Adipocyte (in vitro differentiated cells): ENCODE measurements around the gene DLGAP3.

Source experiments
- DNase-seq: peaks from one replicate; pipeline ENCODE4 v3.0.0-alpha.2; 2015; ENCODE audit warnings: low read depth
- H3K27me3 ChIP-seq: replicated peaks from 2 replicates; pipeline ENCODE4 v1.7.0; 2013; ENCODE audit warnings: mild to moderate bottlenecking, low read length, moderate library complexity; ENCODE audit not compliant: control insufficient read depth, insufficient read depth
- H3K36me3 ChIP-seq: 2 replicates; pipeline ENCODE4 v1.7.0; 2013; ENCODE audit warnings: low read length, mild to moderate bottlenecking, moderate library complexity; ENCODE audit not compliant: control insufficient read depth, insufficient read depth, severe bottlenecking
- H3K4me1 ChIP-seq: 2 replicates; pipeline ENCODE4 v1.7.0; 2013; ENCODE audit warnings: mild to moderate bottlenecking, low read length, moderate library complexity; ENCODE audit not compliant: control insufficient read depth, insufficient read depth
- H3K4me3 ChIP-seq: 2 replicates; pipeline ENCODE4 v1.7.0; 2013; ENCODE audit warnings: mild to moderate bottlenecking, low read length, moderate library complexity
- H3K9ac ChIP-seq: 2 replicates; pipeline ENCODE4 v1.7.0; 2013; ENCODE audit warnings: mild to moderate bottlenecking, low read length, moderate library complexity
- H3K9me3 ChIP-seq: 2 replicates; pipeline ENCODE4 v1.7.0; 2013; ENCODE audit warnings: mild to moderate bottlenecking, low read length, moderate library complexity; ENCODE audit not compliant: control insufficient read depth

The DLGAP3 gene

DNA sequence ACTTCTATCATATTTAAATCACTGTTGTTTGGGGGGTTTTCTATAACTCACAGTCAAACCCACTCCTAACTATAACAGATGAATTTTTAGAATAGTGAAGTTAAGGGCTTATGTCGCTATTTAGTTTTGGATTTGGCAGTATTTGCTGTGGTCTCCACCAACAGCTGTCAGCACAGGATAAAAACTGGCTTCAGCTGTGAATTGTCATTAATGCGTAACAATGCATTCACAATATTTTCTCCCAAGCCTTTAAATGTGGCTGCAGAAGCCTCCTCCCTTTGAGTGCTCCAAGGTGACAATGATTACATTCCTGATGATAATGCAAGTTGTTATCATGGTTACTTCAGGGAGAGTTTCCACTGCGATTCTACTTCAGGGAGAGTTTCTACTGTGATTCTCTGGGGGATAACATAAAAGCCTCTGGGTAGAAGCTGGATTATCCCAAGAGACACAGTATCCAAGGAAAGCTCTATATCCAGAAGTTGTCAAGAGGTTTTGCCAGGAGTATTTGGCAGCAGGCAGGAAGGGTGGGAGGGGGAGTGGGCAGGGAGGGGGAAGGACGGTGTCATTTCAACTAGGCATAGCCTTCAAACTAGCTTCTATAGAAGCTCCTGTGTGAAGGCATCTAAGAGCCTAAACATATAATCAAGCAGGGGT is 55.0 kb downstream of the DLGAP3 start:
- no peak for DNase-seq
- no peaks in the 10 kb centered on the region for H3K4me1 ChIP-seq
- H3K9ac ChIP-seq = no peak overlapping the region
- peaks cover 70% of the 10 kb centered on the region for H3K27me3 ChIP-seq
- peaks cover 4% of the 10 kb centered on the region for H3K9me3 ChIP-seq
- H3K36me3 ChIP-seq = no peaks in the 10 kb centered on the region
- no peak overlapping the region for H3K4me3 ChIP-seq

DNA sequence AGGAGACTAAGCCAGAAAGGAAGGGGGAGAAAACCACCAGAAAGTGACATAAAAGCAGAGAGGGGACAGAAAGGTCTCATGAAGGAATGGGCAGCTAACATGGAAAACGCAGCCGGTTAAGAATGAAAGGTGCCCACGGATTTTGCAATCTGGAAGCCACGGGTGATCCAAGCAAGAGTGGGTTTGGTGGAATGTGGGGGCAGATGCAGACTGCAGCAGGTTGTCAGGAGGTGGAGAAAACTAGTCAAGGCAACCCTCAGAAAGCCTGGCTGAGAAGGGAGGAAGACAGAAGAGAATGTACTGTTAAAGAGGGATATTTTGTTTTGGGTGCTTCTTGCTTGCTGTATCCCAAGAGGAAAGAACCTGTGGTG is 57.3 kb downstream of the DLGAP3 start:
- no peaks in the 10 kb centered on the region for H3K4me1 ChIP-seq

DNA sequence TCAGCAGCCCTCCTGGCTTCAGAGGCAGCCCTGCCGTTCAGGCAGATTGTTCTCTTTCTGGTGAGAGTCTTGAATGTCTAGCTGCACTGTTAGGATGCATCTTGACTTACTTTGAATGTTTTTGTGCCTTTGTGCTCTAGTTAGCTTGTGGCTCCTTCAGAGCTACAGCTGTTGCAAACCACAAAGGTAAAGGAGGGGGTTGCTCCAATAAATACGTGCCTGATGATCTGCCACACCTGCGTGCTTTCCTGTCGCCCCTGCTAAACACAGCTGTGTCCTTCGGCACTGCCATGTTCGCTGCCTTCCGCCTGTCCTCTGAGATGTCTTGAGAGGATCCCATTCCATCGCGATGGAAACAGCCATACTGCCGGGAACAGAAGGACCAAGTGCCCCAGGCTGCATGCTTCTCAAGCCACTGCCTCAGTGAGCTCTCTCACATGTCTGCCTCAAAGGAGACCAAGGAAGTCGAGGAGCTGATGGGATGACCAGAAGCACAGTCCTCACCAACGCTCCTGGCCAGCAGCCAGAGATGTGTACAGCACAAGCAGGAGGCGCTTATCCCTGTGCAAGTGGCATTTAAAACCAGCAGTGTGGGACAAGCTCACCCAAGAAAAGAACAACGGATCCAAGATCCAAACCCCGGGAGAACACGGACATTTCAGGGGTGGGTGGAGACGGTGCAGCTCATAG is 57.9 kb downstream of the DLGAP3 start:
- no peak for DNase-seq
- H3K36me3 ChIP-seq = no peaks in the 10 kb centered on the region
- peaks cover 4% of the 10 kb centered on the region for H3K9me3 ChIP-seq
- no peak overlapping the region for H3K4me3 ChIP-seq
- no peaks in the 10 kb centered on the region for H3K4me1 ChIP-seq
- no peak overlapping the region for H3K9ac ChIP-seq
- H3K27me3 ChIP-seq = peaks cover 75% of the 10 kb centered on the region

More for the DNA sequence above, 57.3 kb downstream of the DLGAP3 start:
- peaks cover 4% of the 10 kb centered on the region for H3K9me3 ChIP-seq
- H3K36me3 ChIP-seq = no peaks in the 10 kb centered on the region
- H3K27me3 ChIP-seq = peaks cover 75% of the 10 kb centered on the region
- DNase-seq = no peak
- no peak overlapping the region for H3K9ac ChIP-seq
- no peak overlapping the region for H3K4me3 ChIP-seq

DNA sequence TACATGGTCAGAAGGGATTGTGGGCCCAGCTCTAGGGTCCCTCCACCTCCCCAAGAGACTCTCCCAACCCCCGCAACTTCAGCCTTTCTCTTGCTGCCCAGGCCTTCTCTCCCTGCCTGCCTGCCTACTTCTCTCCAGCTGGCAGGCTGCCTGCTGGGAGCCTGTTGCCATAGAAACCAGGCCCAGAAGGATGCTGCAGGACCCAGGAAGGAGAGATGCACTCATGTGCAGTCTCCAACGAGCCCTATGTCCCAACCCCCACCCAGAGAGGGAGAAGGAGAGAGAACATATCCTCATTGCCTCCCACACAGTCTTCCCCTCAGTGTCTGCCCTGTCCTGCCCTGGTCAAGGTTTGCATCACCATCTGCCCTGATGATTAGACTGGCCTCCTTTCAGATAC is 59.1 kb downstream of the DLGAP3 start:
- Histone ChIP-seq H3K36me3 (no peaks in the 10 kb centered on the region), H3K9me3 (peaks cover 4% of the 10 kb centered on the region), H3K4me3 (no peak overlapping the region), H3K27me3 (peaks cover 69% of the 10 kb centered on the region), H3K4me1 (no peaks in the 10 kb centered on the region), H3K9ac (no peak overlapping the region)
- DNase-seq = no peak

DNA sequence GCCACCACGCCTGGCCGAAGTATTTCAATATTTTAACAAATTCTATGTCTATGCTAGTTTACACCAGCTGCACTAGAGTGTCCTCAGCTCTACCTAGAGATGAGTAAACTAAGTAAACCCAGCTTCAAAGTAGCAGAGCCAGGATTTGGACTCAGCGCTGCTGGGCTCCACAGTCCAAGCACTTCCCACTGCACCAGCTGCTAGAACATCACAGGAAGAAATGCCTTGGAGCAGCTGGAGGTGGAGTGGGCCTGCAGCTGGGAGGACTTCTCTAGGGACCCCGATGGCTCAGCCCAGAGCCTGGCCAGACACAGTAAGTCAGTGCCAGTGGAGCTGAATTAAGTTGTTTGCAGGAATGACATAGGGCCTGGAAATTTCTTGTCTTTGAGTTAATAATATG is 59.7 kb downstream of the DLGAP3 start:
- peaks cover 4% of the 10 kb centered on the region for H3K9me3 ChIP-seq
- no peak for DNase-seq
- H3K4me1 ChIP-seq = no peaks in the 10 kb centered on the region
- H3K9ac ChIP-seq = no peak overlapping the region
- peaks cover 69% of the 10 kb centered on the region for H3K27me3 ChIP-seq
- H3K4me3 ChIP-seq = no peak overlapping the region
- H3K36me3 ChIP-seq = no peaks in the 10 kb centered on the region

DNA sequence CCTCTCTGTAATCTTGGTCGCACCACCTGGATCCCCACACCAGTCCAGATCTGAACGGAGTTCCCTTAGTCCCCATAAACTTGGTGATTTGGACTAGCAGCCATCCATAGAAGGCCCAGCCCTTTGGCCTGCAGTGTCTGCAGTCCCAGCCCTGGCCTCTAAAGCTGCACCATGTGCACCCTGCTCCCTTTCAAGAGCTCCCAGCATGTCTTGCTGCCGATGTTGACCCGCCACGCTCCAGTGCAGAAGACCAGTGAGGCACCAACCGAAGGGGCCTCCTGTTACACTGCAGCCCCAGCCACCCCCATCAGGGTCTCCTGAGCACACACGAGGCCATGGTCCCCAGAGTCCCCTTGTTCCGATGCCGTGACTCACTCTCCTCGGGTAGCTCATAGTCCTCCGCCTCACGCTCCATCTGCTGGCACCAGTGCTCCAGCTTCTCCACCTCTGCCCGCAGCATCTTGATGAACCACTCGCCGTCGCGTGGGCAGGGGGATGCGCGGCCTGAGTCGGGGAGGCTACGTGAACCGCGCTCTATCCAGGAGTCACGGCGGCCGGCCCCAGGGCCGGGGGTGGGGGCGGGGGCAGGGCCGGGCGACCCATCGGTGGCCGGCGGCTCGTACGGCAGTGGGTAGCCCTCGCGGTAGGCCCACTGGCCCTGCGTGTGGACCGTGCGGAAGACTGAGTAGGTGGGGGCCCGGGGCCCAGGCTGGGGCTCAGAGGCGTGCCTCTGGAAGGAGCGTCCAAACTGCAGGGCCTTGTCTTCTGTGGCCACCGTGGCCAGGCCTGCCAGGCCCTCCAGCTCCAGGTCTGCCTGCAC is 61.0 kb downstream of the DLGAP3 start:
- no peaks in the 10 kb centered on the region for H3K4me1 ChIP-seq

DNA sequence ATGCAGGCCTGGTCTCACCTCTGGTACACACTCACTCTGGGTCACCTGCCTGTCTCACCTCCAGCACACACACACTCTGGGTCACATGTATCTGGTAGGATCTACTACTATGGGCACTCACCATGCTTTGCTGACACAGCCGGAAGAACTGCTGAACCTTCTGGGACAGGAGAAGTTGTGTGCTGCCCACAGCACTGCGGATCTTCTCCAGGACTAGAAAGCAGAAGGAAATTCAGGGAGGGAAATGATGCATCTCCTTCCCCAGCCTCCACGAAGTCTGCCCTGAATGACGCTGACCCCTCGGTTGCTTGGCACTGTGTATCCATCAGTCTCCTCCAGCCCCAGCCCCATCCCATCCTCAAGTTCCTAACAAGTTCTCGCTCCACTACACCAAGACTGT is 62.0 kb downstream of the DLGAP3 start:
- Histone ChIP-seq H3K36me3 (no peaks in the 10 kb centered on the region), H3K27me3 (peaks cover 57% of the 10 kb centered on the region), H3K9ac (no peak overlapping the region), H3K4me1 (no peaks in the 10 kb centered on the region), H3K4me3 (no peak overlapping the region), H3K9me3 (no peaks in the 10 kb centered on the region)
- no peak for DNase-seq

More for the DNA sequence above, 61.0 kb downstream of the DLGAP3 start:
- no peak for DNase-seq
- H3K36me3 ChIP-seq = no peaks in the 10 kb centered on the region
- peaks cover 61% of the 10 kb centered on the region for H3K27me3 ChIP-seq
- H3K9me3 ChIP-seq = no peaks in the 10 kb centered on the region
- no peak overlapping the region for H3K9ac ChIP-seq
- no peak overlapping the region for H3K4me3 ChIP-seq

DNA sequence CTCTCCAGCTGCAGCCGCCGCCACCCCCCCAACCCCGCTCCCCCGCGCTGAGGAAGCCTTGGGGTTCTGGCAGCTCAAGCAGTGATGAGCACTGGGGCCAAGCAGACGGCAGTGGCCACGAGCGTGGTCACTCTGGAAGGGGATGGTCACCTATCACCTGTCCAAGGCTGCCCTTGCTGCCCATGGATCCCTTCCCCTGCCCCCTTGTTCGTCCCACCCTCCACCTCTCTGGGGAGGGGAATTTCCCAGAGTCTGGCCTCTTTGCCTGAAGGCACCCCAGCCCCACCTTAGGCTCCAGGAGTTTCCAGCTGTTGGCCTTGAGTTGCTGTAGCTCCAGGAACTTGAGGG is 62.7 kb downstream of the DLGAP3 start:
- Histone ChIP-seq H3K36me3 (no peaks in the 10 kb centered on the region), H3K9me3 (no peaks in the 10 kb centered on the region), H3K9ac (peak overlapping the region; percentile 83), H3K4me1 (no peaks in the 10 kb centered on the region), H3K27me3 (peaks cover 50% of the 10 kb centered on the region), H3K4me3 (peak overlapping the region; percentile 86)
- DNase-seq = no peak

DNA sequence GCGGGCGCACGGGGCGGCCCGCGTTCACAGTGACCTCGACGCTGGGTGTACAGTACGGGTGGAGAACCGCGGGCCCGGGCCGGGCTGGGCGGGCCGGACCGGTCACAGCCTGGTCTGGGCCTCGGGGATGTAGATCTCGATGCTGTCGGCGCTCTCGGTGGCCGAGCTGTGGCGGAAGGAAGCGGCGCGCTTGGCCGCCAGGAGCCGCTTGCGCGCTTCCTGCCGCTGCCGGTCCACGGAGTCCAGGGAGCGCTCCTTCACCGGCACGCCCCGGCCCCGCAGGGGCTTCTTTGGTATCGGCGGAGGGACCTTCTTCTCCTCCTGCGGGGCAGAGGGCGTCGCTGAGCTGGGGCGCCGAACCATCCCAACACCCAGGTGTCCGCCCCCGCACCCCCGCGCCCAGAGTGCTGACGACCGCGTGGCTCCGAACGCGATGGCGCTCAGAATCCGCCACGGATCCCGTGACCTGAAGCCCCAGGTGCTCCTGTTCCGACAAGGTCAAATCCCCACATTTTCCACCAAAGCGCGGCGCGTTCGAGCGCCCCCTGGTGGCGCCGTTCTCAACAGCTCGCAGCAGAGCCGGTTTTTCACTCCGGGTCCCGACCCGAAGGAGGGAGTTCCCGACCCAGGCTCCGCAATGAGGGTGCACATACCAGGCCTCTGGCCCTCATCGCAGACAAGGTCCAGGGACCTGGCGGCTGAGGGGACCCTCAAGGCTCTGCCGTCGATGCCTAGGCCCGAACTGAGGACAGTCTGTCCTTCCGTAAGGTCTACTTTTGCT is 63.3 kb downstream of the DLGAP3 start:
- H3K9me3 ChIP-seq = no peaks in the 10 kb centered on the region
- H3K4me1 ChIP-seq = no peaks in the 10 kb centered on the region
- H3K27me3 ChIP-seq = peaks cover 45% of the 10 kb centered on the region
- DNase-seq = peak; percentile 87
- peak overlapping the region; percentile 86 for H3K4me3 ChIP-seq
- H3K9ac ChIP-seq = peak overlapping the region; percentile 83
- no peaks in the 10 kb centered on the region for H3K36me3 ChIP-seq

DNA sequence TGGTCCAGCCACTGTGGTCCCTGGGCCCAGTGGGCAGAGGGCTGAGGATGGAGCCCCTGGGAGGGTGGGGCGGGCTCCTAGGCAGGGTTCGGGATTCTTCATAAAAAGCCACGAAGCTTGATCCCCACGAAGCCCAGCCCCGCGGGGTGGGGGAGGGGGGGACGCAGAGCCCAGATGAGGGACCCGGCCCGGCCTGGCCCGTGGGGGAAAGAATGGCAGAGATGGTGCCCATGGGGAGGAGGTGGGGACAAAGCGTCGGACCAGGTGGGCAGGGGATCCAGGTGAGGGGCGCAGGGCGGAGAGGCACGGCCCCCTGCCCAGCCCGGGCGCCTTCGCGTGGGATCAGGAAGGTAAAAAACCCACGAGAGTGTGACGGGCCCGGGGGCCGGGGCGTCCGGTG is 63.9 kb downstream of the DLGAP3 start:
- Histone ChIP-seq H3K27me3 (peaks cover 43% of the 10 kb centered on the region), H3K4me1 (no peaks in the 10 kb centered on the region), H3K9me3 (no peaks in the 10 kb centered on the region), H3K4me3 (peak overlapping the region; percentile 86), H3K36me3 (no peaks in the 10 kb centered on the region), H3K9ac (peak overlapping the region; percentile 83)
- DNase-seq = no peak

DNA sequence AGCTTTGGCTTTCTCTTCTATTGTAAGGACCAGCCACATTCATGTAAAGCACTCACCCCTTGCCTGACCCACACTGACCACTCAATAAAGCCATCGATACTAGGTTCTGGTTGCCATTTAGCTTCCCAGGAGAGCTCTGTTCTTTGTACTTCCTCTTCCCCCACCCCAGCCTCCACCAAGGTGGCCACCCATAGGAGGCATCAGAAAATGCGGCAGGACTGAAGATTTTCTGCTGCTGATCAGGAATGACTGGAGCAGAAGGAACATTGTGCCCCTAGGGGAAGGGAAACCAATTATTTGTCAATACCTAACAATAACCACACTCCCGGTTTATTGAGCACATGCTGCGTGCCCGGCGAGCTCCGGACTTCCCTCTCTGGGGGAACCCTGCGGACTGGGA is 64.7 kb downstream of the DLGAP3 start:
- H3K36me3 ChIP-seq = no peaks in the 10 kb centered on the region
- H3K4me1 ChIP-seq = peaks cover 4% of the 10 kb centered on the region
- no peaks in the 10 kb centered on the region for H3K9me3 ChIP-seq
- H3K27me3 ChIP-seq = peaks cover 38% of the 10 kb centered on the region
- H3K4me3 ChIP-seq = no peak overlapping the region
- DNase-seq = no peak
- no peak overlapping the region for H3K9ac ChIP-seq
